Measurements from ENCODE around the gene LIPC.

LIPC gene

GRCh38 chr15:58491499-58492202 lies 59.9 kb downstream of the LIPC start:
- no peak for DNase-seq (ENCODE audit: low read depth in 1 of 2, low spot score in 1 of 2)

GRCh38 chr15:58492661-58493397 lies 61.0 kb downstream of the LIPC start:
- DNase-seq (ENCODE audit: low read depth in 1 of 2, low spot score in 1 of 2), result no peak

- DNase-seq (ENCODE audit: low read depth in 1 of 2, low spot score in 1 of 2), result no peak
These were observed 62.8 kb downstream of the LIPC start for GRCh38 chr15:58494567-58494966.

GRCh38 chr15:58495891-58496408 lies 64.2 kb downstream of the LIPC start:
- DNase-seq (ENCODE audit: low read depth in 1 of 2, low spot score in 1 of 2), result no peak

- DNase-seq (ENCODE audit: low read depth in 1 of 2, low spot score in 1 of 2), result no peak
These were observed 65.4 kb downstream of the LIPC start for GRCh38 chr15:58497046-58497785.

- DNase-seq (ENCODE audit: low read depth in 1 of 2, low spot score in 1 of 2), result no peak
These were observed 67.2 kb downstream of the LIPC start for GRCh38 chr15:58498821-58499580.

- no peak for DNase-seq (ENCODE audit: low read depth in 1 of 2, low spot score in 1 of 2)
These were observed 69.2 kb downstream of the LIPC start for GRCh38 chr15:58501006-58501405.

GRCh38 chr15:58501636-58502188 lies 69.9 kb downstream of the LIPC start:
- DNase-seq (ENCODE audit: low read depth in 1 of 2, low spot score in 1 of 2), result no peak

- DNase-seq (ENCODE audit: low read depth in 1 of 2, low spot score in 1 of 2), result no peak
These were observed 71.6 kb downstream of the LIPC start for GRCh38 chr15:58503139-58504027.

- no peak for DNase-seq (ENCODE audit: low read depth in 1 of 2, low spot score in 1 of 2)
These were observed 73.0 kb downstream of the LIPC start for GRCh38 chr15:58504674-58505234.

- no peak for DNase-seq (ENCODE audit: low read depth in 1 of 2, low spot score in 1 of 2)
These were observed 73.8 kb downstream of the LIPC start for GRCh38 chr15:58505581-58505980.

GRCh38 chr15:58506064-58506490 lies 74.3 kb downstream of the LIPC start:
- no peak for DNase-seq (ENCODE audit: low read depth in 1 of 2, low spot score in 1 of 2)

- no peak for DNase-seq (ENCODE audit: low read depth in 1 of 2, low spot score in 1 of 2)
These were observed 75.2 kb downstream of the LIPC start for GRCh38 chr15:58506783-58507668.

- no peak for DNase-seq (ENCODE audit: low read depth in 1 of 2, low spot score in 1 of 2)
These were observed 77.8 kb downstream of the LIPC start for GRCh38 chr15:58509556-58509955.

- DNase-seq (ENCODE audit: low read depth in 1 of 2, low spot score in 1 of 2), result no peak
These were observed 79.2 kb downstream of the LIPC start for GRCh38 chr15:58510715-58511598.

- DNase-seq (ENCODE audit: low read depth in 1 of 2, low spot score in 1 of 2), result no peak
These were observed 79.8 kb downstream of the LIPC start for GRCh38 chr15:58511599-58511987.

GRCh38 chr15:58512522-58512921 lies 80.7 kb downstream of the LIPC start:
- DNase-seq (ENCODE audit: low read depth in 1 of 2, low spot score in 1 of 2), result no peak

Data from activated T-helper 1 cell treated with anti-CD3 and anti-CD28 coated beads, Interleukin-2, amount 50 U/mL, for 16 hours (primary cell).